ENCODE measurements around the gene RAPGEFL1.

Gene RAPGEFL1

GRCh38 chr17:40241252-40241834, 64.1 kb downstream of the RAPGEFL1 start:
- DNase-seq (ENCODE audit: low spot score) = no peak
- no peak for TF ChIP-seq CTCF (IDR thresholded peaks at IDR 0.05; ENCODE audit: extremely low read depth, missing control alignments)

- no peak for DNase-seq (ENCODE audit: low spot score)
- no peak for TF ChIP-seq CTCF (IDR thresholded peaks at IDR 0.05; ENCODE audit: extremely low read depth, missing control alignments)
These were observed 65.5 kb downstream of the RAPGEFL1 start for GRCh38 chr17:40242774-40243173.

- DNase-seq (ENCODE audit: low spot score) = no peak
These were observed 66.5 kb downstream of the RAPGEFL1 start for GRCh38 chr17:40243761-40244160.

GRCh38 chr17:40244255-40244654, 67.0 kb downstream of the RAPGEFL1 start:
- TF ChIP-seq CTCF (IDR thresholded peaks at IDR 0.05; ENCODE audit: extremely low read depth, missing control alignments) = no peak
- no peak for DNase-seq (ENCODE audit: low spot score)

More at GRCh38 chr17:40243761-40244160, 66.5 kb downstream of the RAPGEFL1 start:
- TF ChIP-seq CTCF (IDR thresholded peaks at IDR 0.05; ENCODE audit: extremely low read depth, missing control alignments) = no peak
